H1 (cell line): ENCODE results near the gene FCER2. TPM values are rescaled to one million over a fixed set of nuclear protein-coding genes. Genes with fewer than 3 reads are reported as not detected.

Experiments used
- CTCF ChIA-PET: fragments of 300-600 bp; sonication (Branson Sonifier 250); formaldehyde crosslinking; loops from one replicate; lab custom pipeline; 2021; ENCODE audit not compliant: partially characterized antibody; lab: Charles Lee
- POLR2A ChIA-PET: fragments of 300-600 bp; sonication (Branson Sonifier 250); formaldehyde crosslinking; loops from one replicate; lab custom pipeline; 2021; ENCODE audit warnings: inconsistent platforms; ENCODE audit not compliant: partially characterized antibody; lab: Charles Lee
- DNase-seq, 2 experiments: peaks; one replicate each; pipeline versions ENCODE4 v3.0.0 to v3.0.0-alpha.2; 2010 to 2022; ENCODE audit warnings: low spot score in 2 of 2, low read depth in 1 of 2, mixed read lengths in 1 of 2
- FAIRE-seq: peaks from 2 replicates; lab custom pipeline; 2011; peaks lifted over from hg19 to GRCh38; lab: Jason Lieb, UNC
- H2AFZ ChIP-seq: 2 replicates; pipeline ENCODE4 v1.8.1; 2012; ENCODE audit warnings: low read length, inconsistent platforms
- H2AK5ac ChIP-seq: 2 replicates; pipeline ENCODE4 v1.6.1; 2013; ENCODE audit warnings: low read depth, low read length
- H2BK120ac ChIP-seq: replicated peaks from 2 replicates; pipeline ENCODE3; 2013; ENCODE audit warnings: low read depth, low read length, inconsistent platforms
- H2BK12ac ChIP-seq: 2 replicates; pipeline ENCODE4 v1.6.1; 2013; ENCODE audit warnings: low read depth, low read length
- H2BK15ac ChIP-seq: 2 replicates; pipeline ENCODE4 v1.6.1; 2013; ENCODE audit warnings: low read length
- H2BK20ac ChIP-seq: 2 replicates; pipeline ENCODE4 v1.6.1; 2013; ENCODE audit warnings: low read length
- H2BK5ac ChIP-seq: 2 replicates; pipeline ENCODE4 v1.6.1; 2013; ENCODE audit warnings: low read depth, low read length
- H3K14ac ChIP-seq: 2 replicates; pipeline ENCODE4 v1.6.1; 2013; ENCODE audit warnings: inconsistent platforms; ENCODE audit not compliant: insufficient read length
- H3K18ac ChIP-seq: 2 replicates; pipeline ENCODE4 v1.6.1; 2013; ENCODE audit warnings: low read length; ENCODE audit errors: extremely low read depth
- H3K23ac ChIP-seq: 2 replicates; pipeline ENCODE4 v1.6.1; 2013; ENCODE audit warnings: inconsistent platforms; ENCODE audit not compliant: insufficient read length
- H3K23me2 ChIP-seq: 2 replicates; pipeline ENCODE4 v1.6.1; 2013; ENCODE audit warnings: low read depth, low read length
- H3K27ac ChIP-seq: 2 replicates; pipeline ENCODE4 v1.6.1; 2011; ENCODE audit warnings: low read depth, low read length, inconsistent platforms
- H3K27me3 ChIP-seq, 4 experiments: replicated peaks in 1 of 4; 1 replicate in 1 of 4; 2 replicates in 3 of 4; pipeline versions ENCODE4 v1.6.1 to v1.8.1; 2011 to 2013; ENCODE audit warnings: low read length in 3 of 4, mild to moderate bottlenecking in 3 of 4, inconsistent platforms in 2 of 4, mixed read lengths in 2 of 4, moderate library complexity in 1 of 4; ENCODE audit not compliant: control insufficient read depth in 3 of 4, insufficient read depth in 3 of 4; ENCODE audit errors: extremely low read depth in 1 of 4
- H3K36me3 ChIP-seq, 4 experiments: 2 replicates each; pipeline versions ENCODE4 v1.6.1 to v1.8.1; 2011 to 2013; ENCODE audit warnings: mild to moderate bottlenecking in 4 of 4, low read length in 3 of 4, moderate library complexity in 2 of 4, control low read depth in 1 of 4, inconsistent platforms in 1 of 4; ENCODE audit not compliant: insufficient read depth in 4 of 4, control insufficient read depth in 2 of 4
- H3K4ac ChIP-seq: replicated peaks from 2 replicates; pipeline ENCODE3; 2013; ENCODE audit warnings: low read length, low read depth, mixed read lengths, inconsistent platforms; ENCODE audit not compliant: insufficient read length
- H3K4me1 ChIP-seq, 4 experiments: replicated peaks in 1 of 4; 1 replicate in 1 of 4; 2 replicates in 3 of 4; pipeline versions ENCODE4 v1.6.1 to v1.8.1; 2011 to 2013; ENCODE audit warnings: low read length in 3 of 4, inconsistent platforms in 2 of 4, mixed read lengths in 1 of 4; ENCODE audit not compliant: insufficient read depth in 4 of 4, control insufficient read depth in 3 of 4
- H3K4me2 ChIP-seq, 2 experiments: 2 replicates each; pipeline versions ENCODE4 v1.6.1 to v1.8.1; 2011 to 2013; ENCODE audit warnings: low read depth in 2 of 2, low read length in 2 of 2, control low read depth in 1 of 2, inconsistent platforms in 1 of 2, mild to moderate bottlenecking in 1 of 2; ENCODE audit not compliant: insufficient read depth in 1 of 2
- H3K4me3 ChIP-seq, 4 experiments: fragments of 200-600, 300-600 bp in 1 of 4; sonication (generic), shearing (Covaris generic), sonication (Bioruptor Twin) in 1 of 4; 2 replicates each; pipeline versions ENCODE4 v1.5.1 to v1.8.1; 2011 to 2016; ENCODE audit warnings: low read length in 4 of 4, low read depth in 3 of 4, control low read depth in 2 of 4, inconsistent platforms in 2 of 4, mild to moderate bottlenecking in 2 of 4, mixed read lengths in 1 of 4, moderate library complexity in 1 of 4; ENCODE audit not compliant: insufficient read depth in 2 of 4; ENCODE audit errors: extremely low read depth in 1 of 4
- H3K56ac ChIP-seq: replicated peaks from 2 replicates; pipeline ENCODE3; 2013; ENCODE audit warnings: low read depth, mild to moderate bottlenecking, mixed read lengths, low read length, inconsistent platforms; ENCODE audit not compliant: insufficient read length
- H3K79me1 ChIP-seq: 2 replicates; pipeline ENCODE4 v1.6.1; 2013; ENCODE audit warnings: low read depth, low read length, control low read depth
- H3K79me2 ChIP-seq, 2 experiments: 2 replicates each; pipeline versions ENCODE4 v1.6.1 to v1.8.1; 2012 to 2013; ENCODE audit warnings: low read length in 2 of 2, mild to moderate bottlenecking in 2 of 2, inconsistent platforms in 1 of 2; ENCODE audit not compliant: insufficient read depth in 2 of 2, control insufficient read depth in 1 of 2
- H3K9ac ChIP-seq, 4 experiments: replicated peaks in 1 of 4; 1 replicate in 1 of 4; 2 replicates in 3 of 4; pipeline versions ENCODE4 v1.6.1 to v1.8.1; 2011 to 2013; ENCODE audit warnings: low read depth in 3 of 4, low read length in 3 of 4, control low read depth in 2 of 4, mild to moderate bottlenecking in 2 of 4, moderate library complexity in 2 of 4, inconsistent platforms in 1 of 4; ENCODE audit errors: extremely low read depth in 1 of 4
- H3K9me3 ChIP-seq, 2 experiments: 2 replicates each; pipeline versions ENCODE4 v1.6.1 to v1.8.1; 2012 to 2013; ENCODE audit warnings: mild to moderate bottlenecking in 2 of 2, moderate library complexity in 2 of 2, control low read depth in 1 of 2, inconsistent platforms in 1 of 2, low read depth in 1 of 2, low read length in 1 of 2, mixed read lengths in 1 of 2; ENCODE audit not compliant: insufficient read depth in 2 of 2
- H4K20me1 ChIP-seq, 2 experiments: replicated peaks in 1 of 2; 2 replicates each; pipeline versions ENCODE3 to v1.8.1; 2011 to 2013; ENCODE audit warnings: inconsistent platforms in 2 of 2, low read length in 2 of 2, mild to moderate bottlenecking in 1 of 2; ENCODE audit not compliant: insufficient read depth in 2 of 2, control insufficient read depth in 1 of 2
- H4K5ac ChIP-seq: 2 replicates; pipeline ENCODE4 v1.6.1; 2013; ENCODE audit warnings: low read length, low read depth, mixed read lengths, inconsistent platforms; ENCODE audit not compliant: insufficient read length
- H4K8ac ChIP-seq: 2 replicates; pipeline ENCODE4 v1.8.0; 2013; ENCODE audit warnings: mild to moderate bottlenecking, moderate library complexity, low read length, inconsistent platforms; ENCODE audit not compliant: insufficient read depth; ENCODE audit errors: extremely low read depth
- H4K91ac ChIP-seq: replicated peaks from 2 replicates; pipeline ENCODE3; 2013; ENCODE audit warnings: low read length, mixed read lengths, inconsistent platforms; ENCODE audit not compliant: insufficient read length
- HDAC2 ChIP-seq, 2 experiments: fragments of 300-600 bp in 1 of 2; sonication (generic) in 1 of 2; IDR thresholded peaks; 2 replicates each; pipeline ENCODE4 v1.6.1; 2011 to 2012; ENCODE audit warnings: low read depth in 2 of 2, low read length in 2 of 2, mild to moderate bottlenecking in 2 of 2, moderate library complexity in 2 of 2, borderline replicate concordance in 1 of 2, inconsistent platforms in 1 of 2
- KDM1A ChIP-seq: fragments of 200-600, 300-600 bp; sonication (generic); IDR thresholded peaks from 2 replicates; pipeline ENCODE4 v1.7.1; 2016; ENCODE audit warnings: mild to moderate bottlenecking, low read length, borderline replicate concordance
- RXRA ChIP-seq: IDR thresholded peaks from 2 replicates; pipeline ENCODE4 v1.6.1; 2011; ENCODE audit warnings: low read depth, mild to moderate bottlenecking, low read length, moderate library complexity; ENCODE audit not compliant: insufficient read depth
- WGBS, 2 experiments: shearing (Covaris generic) in 1 of 2; methylation state at CpG; one replicate each; pipeline versions ENCODE4 v1.1.6 to v1.1.7; 2013 to 2015; ENCODE audit warnings: low lambda C conversion rate in 2 of 2, mixed read lengths in 2 of 2, inconsistent platforms in 1 of 2, low coverage in 1 of 2, missing lambda C conversion rate in 1 of 2; ENCODE audit not compliant: insufficient replicate concordance in 2 of 2, insufficient coverage in 1 of 2, insufficient read length in 1 of 2; ENCODE audit errors: extremely low coverage in 1 of 2, missing lambda C conversion rate in 1 of 2; 5-methylcytosine and 5-hydroxymethylcytosine counted together
- polyA plus RNA-seq, 7 experiments: library from polyadenylated mRNA; depleted of rRNA in 3 of 7; stranded (reverse) in 5 of 7; unstranded in 2 of 7; fragments of >200 nt in 5 of 7; fragments of 200-250 nt in 2 of 7; gene quantifications; 1 replicate in 5 of 7; 2 replicates in 1 of 7; 4 replicates in 1 of 7; pipeline versions ENCODE4 v1.2.1 to v1.2.3, GENCODE V29; 2011 to 2013; ENCODE audit warnings: missing spikeins in 2 of 7, mixed read lengths in 2 of 7
- total RNA-seq: library from RNA; stranded (reverse); fragmentation: NEBNext Ultra II Directional; extraction: Animal tissue kit (Norgen Biotek cat#: 25700); gene quantifications from 2 replicates; pipeline ENCODE4 v1.2.1, GENCODE V29; 2021

Gene FCER2
- total and polyA plus RNA-seq, 2 of the 8 experiments (the other 6 are each of a cell fraction or from before 2014, with no cell fraction given), result 0.67 TPM; not detected in 1

GRCh38 chr19:7704280-7705060 is 2.5 kb upstream of the FCER2 start:
- H3K14ac ChIP-seq, result no peak overlapping the region
- H2AK5ac ChIP-seq, result 0 out of 2 replicates have a peak overlapping the region, but pooled peaks have one; percentile 24
- TF ChIP-seq RXRA (no peak), HDAC2 (IDR thresholded peaks at IDR 0.05; ENCODE audit: borderline replicate concordance in 1 of 2, low read depth in 2 of 2, low read length in 2 of 2) (no peak), KDM1A (peak; percentile 91)
- H3K23me2 ChIP-seq, result 0 out of 2 replicates have a peak, but pooled peaks cover 1% of the 10 kb centered on the region
- no peak overlapping the region for H2AFZ ChIP-seq
- H2BK12ac ChIP-seq, result no peak overlapping the region
- H2BK15ac ChIP-seq, result 0 out of 2 replicates have a peak overlapping the region, but pooled peaks have one; percentile 16
- POLR2A ChIA-PET, result interaction anchor here (0.7 to 1.0 kb wide), 2 partner anchors 18 to 806 kb away, joined by 3 read pairs; no protein-coding TSS in a partner anchor
- DNase-seq (no peak), FAIRE-seq (no peak)
- no peak overlapping the region for H2BK120ac ChIP-seq
- H3K9ac ChIP-seq, result no peak overlapping the region
- H3K4me3 ChIP-seq, result no peak overlapping the region
- H2BK20ac ChIP-seq, result no peak overlapping the region
- no peak overlapping the region for H3K23ac ChIP-seq
- H3K9me3 ChIP-seq, result no peaks in the 10 kb centered on the region
- no peak overlapping the region for H3K18ac ChIP-seq
- H4K5ac ChIP-seq, result no peak overlapping the region
- no peaks in the 10 kb centered on the region for H3K79me2 ChIP-seq
- 0 out of 2 replicates have a peak overlapping the region, but pooled peaks have one; percentile 25 for H4K8ac ChIP-seq
- no peaks in the 10 kb centered on the region; a peak in 1 of 7 replicates for H3K27me3 ChIP-seq
- H3K27ac ChIP-seq, result no peak overlapping the region
- no peak overlapping the region for H3K56ac ChIP-seq
- CTCF ChIA-PET, result no interaction called here
- no peaks in the 10 kb centered on the region for H3K79me1 ChIP-seq
- no peaks in the 10 kb centered on the region for H3K36me3 ChIP-seq
- H3K4ac ChIP-seq, result no peak overlapping the region
- 89% methylated on average over 6 of the region's 6 CpGs; no CpG with 5 or more reads in 1 of the 2 experiments for WGBS, 2 experiments
- H4K20me1 ChIP-seq, result no peaks in the 10 kb centered on the region
- peak overlapping the region; percentile 40 for H4K91ac ChIP-seq
- no peak overlapping the region for H2BK5ac ChIP-seq
- H3K4me2 ChIP-seq, result no peak overlapping the region
- no peaks in the 10 kb centered on the region; a peak in 1 of 7 replicates for H3K4me1 ChIP-seq
